Measurements from ENCODE around the gene TIGD1. TPM values are rescaled to one million over a fixed set of nuclear protein-coding genes. Genes with fewer than 3 reads are reported as not detected.

TIGD1 gene
- total RNA-seq, 1 donor from 2014 or later: 12.3 TPM

GRCh38 chr2:232519581-232520438, 30.5 kb downstream of the TIGD1 start, which contains the start of gene PRSS56:
TSS of gene PRSS56 (plus strand) at chr2:232520388. CDS start at chr2:232520599, 211 bp downstream.
- DNase-seq: no peak
- peaks cover 2% of the 10 kb centered on the region for H3K4me1 Mint-ChIP-seq (ENCODE audit: low read depth, unreplicated experiment)
- no peak within 1 kb of the TSS for H3K27ac Mint-ChIP-seq (ENCODE audit: unreplicated experiment)
- no peak within 1 kb of the TSS for H3K4me3 Mint-ChIP-seq (ENCODE audit: unreplicated experiment)
- H3K27me3 Mint-ChIP-seq (ENCODE audit: unreplicated experiment): peaks cover 10% of the 10 kb centered on the region
- H3K9me3 Mint-ChIP-seq (ENCODE audit: unreplicated experiment): peaks cover 4% of the 10 kb centered on the region
- no peaks in the 10 kb centered on the region for H3K36me3 Mint-ChIP-seq (ENCODE audit: unreplicated experiment)
- no peak for TF ChIP-seq CTCF (IDR thresholded peaks at IDR 0.05; ENCODE audit: partially characterized antibody, unreplicated experiment)

DNA sequence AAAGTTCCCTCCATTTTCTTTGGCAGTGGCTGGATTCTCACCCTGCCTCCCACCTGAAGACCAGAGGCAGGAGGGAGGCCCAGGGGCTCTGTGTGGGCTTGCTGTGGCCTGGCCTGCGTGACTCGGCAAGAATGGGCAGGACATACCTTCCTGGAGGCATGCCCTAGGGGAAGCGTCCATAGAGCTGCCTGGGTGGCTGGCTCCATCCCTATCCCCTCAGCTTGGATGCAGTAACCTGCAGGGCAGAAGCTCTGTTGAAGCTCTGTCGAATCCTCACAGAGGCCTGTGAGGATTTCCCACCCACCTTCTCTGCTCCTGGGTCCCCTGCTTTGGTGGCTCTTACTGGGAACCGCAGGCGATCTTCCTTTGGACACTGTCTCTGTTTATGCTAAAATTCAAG, 31.5 kb downstream of the TIGD1 start:
- peaks cover 5% of the 10 kb centered on the region for H3K9me3 Mint-ChIP-seq (ENCODE audit: unreplicated experiment)
- no peaks in the 10 kb centered on the region for H3K4me1 Mint-ChIP-seq (ENCODE audit: low read depth, unreplicated experiment)
- no peak for TF ChIP-seq CTCF (IDR thresholded peaks at IDR 0.05; ENCODE audit: partially characterized antibody, unreplicated experiment)
- H3K27ac Mint-ChIP-seq (ENCODE audit: unreplicated experiment): no peak overlapping the region
- H3K27me3 Mint-ChIP-seq (ENCODE audit: unreplicated experiment): peaks cover 9% of the 10 kb centered on the region
- H3K36me3 Mint-ChIP-seq (ENCODE audit: unreplicated experiment): no peaks in the 10 kb centered on the region
- no peak overlapping the region for H3K4me3 Mint-ChIP-seq (ENCODE audit: unreplicated experiment)
- no peak for DNase-seq

GRCh38 chr2:232516551-232516950, 33.8 kb downstream of the TIGD1 start:
- peaks cover 15% of the 10 kb centered on the region for H3K27me3 Mint-ChIP-seq (ENCODE audit: unreplicated experiment)
- H3K4me1 Mint-ChIP-seq (ENCODE audit: low read depth, unreplicated experiment): peaks cover 2% of the 10 kb centered on the region
- H3K36me3 Mint-ChIP-seq (ENCODE audit: unreplicated experiment): no peaks in the 10 kb centered on the region
- H3K27ac Mint-ChIP-seq (ENCODE audit: unreplicated experiment): no peak overlapping the region
- TF ChIP-seq CTCF (IDR thresholded peaks at IDR 0.05; ENCODE audit: partially characterized antibody, unreplicated experiment): no peak
- no peak for DNase-seq
- no peak overlapping the region for H3K4me3 Mint-ChIP-seq (ENCODE audit: unreplicated experiment)
- peaks cover 5% of the 10 kb centered on the region for H3K9me3 Mint-ChIP-seq (ENCODE audit: unreplicated experiment)

GRCh38 chr2:232515639-232516038, 34.7 kb downstream of the TIGD1 start:
- Mint-ChIP-seq H3K9me3 (ENCODE audit: unreplicated experiment) (peaks cover 5% of the 10 kb centered on the region), H3K4me3 (ENCODE audit: unreplicated experiment) (no peak overlapping the region), H3K36me3 (ENCODE audit: unreplicated experiment) (no peaks in the 10 kb centered on the region), H3K27ac (ENCODE audit: unreplicated experiment) (no peak overlapping the region), H3K27me3 (ENCODE audit: unreplicated experiment) (peaks cover 13% of the 10 kb centered on the region), H3K4me1 (ENCODE audit: low read depth, unreplicated experiment) (peaks cover 2% of the 10 kb centered on the region)
- no peak for TF ChIP-seq CTCF (IDR thresholded peaks at IDR 0.05; ENCODE audit: partially characterized antibody, unreplicated experiment)
- no peak for DNase-seq

GRCh38 chr2:232513353-232513752, 37.0 kb downstream of the TIGD1 start:
- H3K27ac Mint-ChIP-seq (ENCODE audit: unreplicated experiment): no peak overlapping the region
- H3K4me3 Mint-ChIP-seq (ENCODE audit: unreplicated experiment): no peak overlapping the region
- no peaks in the 10 kb centered on the region for H3K36me3 Mint-ChIP-seq (ENCODE audit: unreplicated experiment)
- H3K9me3 Mint-ChIP-seq (ENCODE audit: unreplicated experiment): peaks cover 2% of the 10 kb centered on the region
- no peak for TF ChIP-seq CTCF (IDR thresholded peaks at IDR 0.05; ENCODE audit: partially characterized antibody, unreplicated experiment)
- peaks cover 2% of the 10 kb centered on the region for H3K4me1 Mint-ChIP-seq (ENCODE audit: low read depth, unreplicated experiment)
- DNase-seq: no peak
- peaks cover 15% of the 10 kb centered on the region for H3K27me3 Mint-ChIP-seq (ENCODE audit: unreplicated experiment)

All from glutamatergic neuron (in vitro differentiated cells).